K562 (cell line): ENCODE data around the gene EMC10. TPM values are rescaled to one million over a fixed set of nuclear protein-coding genes. Genes with fewer than 3 reads are reported as not detected.

Experiments used
- CXXC5 ChIP-seq: fragments of 250-450 bp; sonication (Bioruptor Pico); IDR thresholded peaks from 2 replicates; pipeline ENCODE4 v1.8.0; 2022; ENCODE audit warnings: inconsistent platforms, mild to moderate bottlenecking, moderate library complexity
- DNMT1 ChIP-seq: fragments of 450-650 bp; IDR thresholded peaks from 2 replicates; pipeline ENCODE4 v1.6.1; 2016; ENCODE audit warnings: antibody characterized with exemption, mild to moderate bottlenecking
- GABPA ChIP-seq: fragments of 200-800 bp; sonication (Bioruptor generic); conservative IDR thresholded peaks from 2 replicates; pipeline ENCODE4 v1.6.1; 2016; ENCODE audit warnings: low read depth, missing genetic modification characterization, missing compliant biosample characterization
- SMARCB1 ChIP-seq: IDR thresholded peaks from 2 replicates; pipeline ENCODE4 v1.6.1; 2011; ENCODE audit warnings: improper control_type of control experiment, low read depth; ENCODE audit not compliant: insufficient read length
- TCFL5 ChIP-seq: fragments of 250-450 bp; sonication (Bioruptor Pico); conservative IDR thresholded peaks from 2 replicates; pipeline ENCODE4 v1.6.1; 2021; ENCODE audit warnings: mild to moderate bottlenecking, moderate library complexity, matching md5 sums
- ZBTB49 ChIP-seq: sonication (generic); formaldehyde crosslinking; IDR thresholded peaks from 2 replicates; pipeline ENCODE4 v1.8.0; 2022; ENCODE audit warnings: missing genetic modification reagents, mild to moderate bottlenecking, borderline replicate concordance
- ZFP36 ChIP-seq: fragments of 150-350 bp; IDR thresholded peaks from 2 replicates; pipeline ENCODE4 v1.6.1; 2018; ENCODE audit warnings: low read length, low read depth; ENCODE audit not compliant: partially characterized antibody
- ZNF584 ChIP-seq: fragments of 200-800 bp; sonication (Bioruptor generic); IDR thresholded peaks from 2 replicates; pipeline ENCODE4 v1.6.1; 2016; ENCODE audit warnings: low read depth, mild to moderate bottlenecking, missing genetic modification characterization, missing compliant biosample characterization
- polyA plus RNA-seq, 8 experiments: library from polyadenylated mRNA; depleted of rRNA in 4 of 8; stranded (reverse) in 5 of 8; unstranded in 3 of 8; fragments of >200 nt; fragmentation: Nextera tagmentation in 2 of 8; fragmentation: Illumina TruSeq in 1 of 8; extraction: Ambion mirVana in 2 of 8; extraction: Trizol in 1 of 8; gene quantifications; 2 replicates each; pipeline versions ENCODE4 v1.2.1 to v1.2.3, GENCODE V29; 2011 to 2014; ENCODE audit warnings: inconsistent platforms in 1 of 8, missing spikeins in 1 of 8
- total RNA-seq, 7 experiments: library from RNA; depleted of rRNA in 6 of 7; stranded (reverse); fragments of >200 nt in 6 of 7; fragmentation: Illumina TruSeq in 2 of 7; extraction: Trizol in 2 of 7; gene quantifications; 2 replicates each; pipeline versions ENCODE4 v1.2.1 to v1.2.3, GENCODE V29; 2011 to 2021; ENCODE audit warnings: low replicate concordance in 1 of 7
- TF ChIP-seq, protein P1 (sequence below), 2 experiments: fragments of 450-650 bp; IDR thresholded peaks; 2 replicates each; pipeline ENCODE4 v1.6.1; 2016

Gene EMC10
- total and polyA plus RNA-seq, 9 of the 15 experiments (the other 6 are each of a cell fraction or from before 2014, with no cell fraction given), result 1.4 to 46.0 (median 13.1) TPM

- no peak for TF ChIP-seq SMARCB1
- TF ChIP-seq TCFL5 (CRISPR knock-in tag), result no peak
- peak; percentile 42; the same call in 1 of the 2 replicates for TF ChIP-seq GABPA
- peak; percentile 99 for TF ChIP-seq CXXC5 (CRISPR knock-in tag)
- no peak for TF ChIP-seq DNMT1
- TF ChIP-seq, protein P1, sequence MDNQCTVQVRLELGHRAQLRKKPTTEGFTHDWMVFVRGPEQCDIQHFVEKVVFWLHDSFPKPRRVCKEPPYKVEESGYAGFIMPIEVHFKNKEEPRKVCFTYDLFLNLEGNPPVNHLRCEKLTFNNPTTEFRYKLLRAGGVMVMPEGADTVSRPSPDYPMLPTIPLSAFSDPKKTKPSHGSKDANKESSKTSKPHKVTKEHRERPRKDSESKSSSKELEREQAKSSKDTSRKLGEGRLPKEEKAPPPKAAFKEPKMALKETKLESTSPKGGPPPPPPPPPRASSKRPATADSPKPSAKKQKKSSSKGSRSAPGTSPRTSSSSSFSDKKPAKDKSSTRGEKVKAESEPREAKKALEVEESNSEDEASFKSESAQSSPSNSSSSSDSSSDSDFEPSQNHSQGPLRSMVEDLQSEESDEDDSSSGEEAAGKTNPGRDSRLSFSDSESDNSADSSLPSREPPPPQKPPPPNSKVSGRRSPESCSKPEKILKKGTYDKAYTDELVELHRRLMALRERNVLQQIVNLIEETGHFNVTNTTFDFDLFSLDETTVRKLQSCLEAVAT (IDR thresholded peaks at IDR 0.05), result no peak
- TF ChIP-seq ZFP36, result no peak
- no peak for TF ChIP-seq ZNF584
- no peak for TF ChIP-seq ZBTB49
These were observed at the start of gene EMC10, which contains the start of gene GARIN5A (continued) for GRCh38 chr19:50476224-50476906.
